Measurements from ENCODE around the gene MICALL1.

DNA sequence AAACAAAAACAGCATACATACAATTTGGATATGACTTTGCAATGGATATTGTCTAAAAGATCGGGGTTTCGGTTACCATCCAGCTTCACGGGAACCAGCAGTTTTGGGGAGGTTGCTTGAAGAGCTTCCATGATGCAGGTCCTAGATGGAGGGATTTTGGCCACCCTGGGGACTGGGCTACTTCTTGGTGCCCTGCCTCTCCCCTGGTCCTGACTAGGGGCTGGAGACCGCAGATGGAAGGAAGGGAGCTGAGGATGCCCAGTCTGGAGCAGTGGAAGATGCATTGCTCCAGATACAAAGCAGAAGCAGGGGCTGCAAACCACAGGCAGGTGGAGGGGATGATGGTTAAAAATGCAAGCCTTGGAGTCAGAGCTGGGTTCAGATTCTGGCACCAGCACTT is 64.8 kb downstream of the MICALL1 start:
- TF ChIP-seq, protein P1, sequence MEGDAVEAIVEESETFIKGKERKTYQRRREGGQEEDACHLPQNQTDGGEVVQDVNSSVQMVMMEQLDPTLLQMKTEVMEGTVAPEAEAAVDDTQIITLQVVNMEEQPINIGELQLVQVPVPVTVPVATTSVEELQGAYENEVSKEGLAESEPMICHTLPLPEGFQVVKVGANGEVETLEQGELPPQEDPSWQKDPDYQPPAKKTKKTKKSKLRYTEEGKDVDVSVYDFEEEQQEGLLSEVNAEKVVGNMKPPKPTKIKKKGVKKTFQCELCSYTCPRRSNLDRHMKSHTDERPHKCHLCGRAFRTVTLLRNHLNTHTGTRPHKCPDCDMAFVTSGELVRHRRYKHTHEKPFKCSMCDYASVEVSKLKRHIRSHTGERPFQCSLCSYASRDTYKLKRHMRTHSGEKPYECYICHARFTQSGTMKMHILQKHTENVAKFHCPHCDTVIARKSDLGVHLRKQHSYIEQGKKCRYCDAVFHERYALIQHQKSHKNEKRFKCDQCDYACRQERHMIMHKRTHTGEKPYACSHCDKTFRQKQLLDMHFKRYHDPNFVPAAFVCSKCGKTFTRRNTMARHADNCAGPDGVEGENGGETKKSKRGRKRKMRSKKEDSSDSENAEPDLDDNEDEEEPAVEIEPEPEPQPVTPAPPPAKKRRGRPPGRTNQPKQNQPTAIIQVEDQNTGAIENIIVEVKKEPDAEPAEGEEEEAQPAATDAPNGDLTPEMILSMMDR (IDR thresholded peaks at IDR 0.05; ENCODE audit: low read length): no peak
- TF ChIP-seq EZH2 (IDR thresholded peaks at IDR 0.05; ENCODE audit: borderline replicate concordance, low read length): no peak
